GM19455 (cell line): Measurements from ENCODE around the gene SOX8.
"Not testable (repeated sequence)": the region's sequence is repeated elsewhere in the genome, so short reads cannot be mapped to it uniquely, and the experiment has no call there.

ENCODE experiments used
- ATAC-seq: cut with Tn5 transposase; IDR thresholded peaks from one replicate; pipeline ENCODE4 v1.9.1; 2021; ENCODE audit not compliant: unreplicated experiment

SOX8 gene

DNA sequence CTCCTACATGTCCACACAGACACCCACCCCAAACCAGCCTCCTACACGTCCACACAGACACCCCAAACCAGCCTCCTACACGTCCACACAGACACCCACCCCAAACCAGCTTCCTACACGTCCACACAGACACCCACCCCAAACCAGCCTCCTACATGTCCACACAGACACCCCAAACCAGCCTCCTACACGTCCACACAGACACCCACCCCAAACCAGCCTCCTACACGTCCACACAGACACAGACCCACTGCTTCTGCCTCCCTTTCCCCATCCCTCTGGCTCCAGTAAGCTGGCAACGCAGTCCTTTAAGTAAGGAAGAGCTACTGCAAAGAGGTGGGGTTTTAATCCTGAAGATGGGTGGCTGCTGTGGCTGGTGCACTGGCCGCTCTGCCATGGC is 27.8 kb upstream of the SOX8 start:
- not testable (repeated sequence) for ATAC-seq

DNA sequence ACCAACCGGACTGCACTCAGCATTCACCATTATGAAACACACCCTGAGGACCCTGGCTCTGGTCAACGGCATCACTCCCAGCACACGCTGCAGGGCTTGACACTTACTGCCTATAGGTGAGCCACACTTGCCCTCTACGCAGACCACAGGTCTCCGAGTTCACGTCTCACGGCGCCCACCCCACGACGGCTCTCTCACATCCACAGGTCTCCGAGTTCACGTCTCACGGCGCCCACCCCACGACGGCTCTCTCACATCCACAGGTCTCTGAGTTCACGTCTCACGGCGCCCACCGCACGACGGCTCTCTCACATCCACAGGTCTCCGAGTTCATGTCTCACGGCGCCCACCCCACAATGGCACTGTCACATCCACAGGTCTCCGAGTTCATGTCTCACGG is 25.8 kb upstream of the SOX8 start:
- ATAC-seq: not testable (repeated sequence)

DNA sequence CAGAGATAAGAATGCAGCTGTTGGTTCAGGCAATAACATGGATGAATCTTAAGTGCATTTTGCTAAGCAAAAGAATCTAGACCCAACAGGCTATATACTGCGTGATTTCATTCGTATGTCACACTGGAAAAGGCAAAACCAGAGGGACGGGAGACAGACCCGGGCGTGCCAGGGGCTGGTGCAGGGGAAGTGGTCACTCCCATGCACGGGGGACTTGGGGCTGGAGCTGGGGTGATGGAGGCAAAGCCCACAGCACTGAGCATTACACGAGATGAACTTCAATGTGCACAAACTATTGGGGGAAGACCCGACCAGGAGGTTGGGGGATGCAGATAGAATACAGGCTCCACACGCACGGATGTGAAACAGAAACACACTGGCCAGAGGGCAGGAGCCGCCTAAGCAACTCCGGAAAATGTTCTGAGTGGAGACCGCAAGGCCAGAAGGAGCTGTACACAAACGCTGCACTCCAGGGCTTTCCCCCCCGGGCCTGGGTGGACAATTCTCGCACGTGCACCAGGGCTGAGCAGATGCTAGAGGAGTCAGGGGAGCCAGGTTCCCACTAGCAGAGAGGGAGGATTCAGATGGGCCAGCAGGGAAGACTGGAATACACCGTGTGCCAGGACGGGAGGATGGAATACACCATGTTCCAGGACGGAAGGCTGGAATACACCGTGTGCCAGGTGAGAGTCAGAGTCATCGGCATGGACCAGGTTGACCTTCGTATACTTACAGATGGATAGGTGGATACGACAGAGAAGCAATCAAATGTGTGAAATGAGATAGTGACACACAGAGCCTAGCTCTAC is 22.1 kb upstream of the SOX8 start:
- ATAC-seq: no peak

DNA sequence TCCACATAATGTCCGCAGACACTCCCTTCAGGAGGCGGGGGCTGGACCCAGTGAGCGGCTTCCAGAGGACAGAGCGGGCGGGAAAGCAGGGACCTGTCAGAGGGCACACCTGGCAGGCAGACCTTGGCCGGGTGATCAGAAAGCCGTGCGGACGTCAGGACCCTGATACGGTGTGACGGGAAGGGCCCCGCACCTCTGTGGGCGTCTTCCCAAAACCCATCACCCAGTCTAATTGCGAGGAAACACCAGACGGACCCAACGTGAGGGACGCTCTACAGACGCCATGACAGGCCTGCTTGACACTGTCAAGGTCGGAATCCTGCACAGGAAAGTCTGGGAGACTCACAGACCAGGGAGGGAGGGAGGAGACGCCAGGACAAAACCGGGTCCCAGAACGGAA is 19.2 kb upstream of the SOX8 start:
- ATAC-seq: no peak

DNA sequence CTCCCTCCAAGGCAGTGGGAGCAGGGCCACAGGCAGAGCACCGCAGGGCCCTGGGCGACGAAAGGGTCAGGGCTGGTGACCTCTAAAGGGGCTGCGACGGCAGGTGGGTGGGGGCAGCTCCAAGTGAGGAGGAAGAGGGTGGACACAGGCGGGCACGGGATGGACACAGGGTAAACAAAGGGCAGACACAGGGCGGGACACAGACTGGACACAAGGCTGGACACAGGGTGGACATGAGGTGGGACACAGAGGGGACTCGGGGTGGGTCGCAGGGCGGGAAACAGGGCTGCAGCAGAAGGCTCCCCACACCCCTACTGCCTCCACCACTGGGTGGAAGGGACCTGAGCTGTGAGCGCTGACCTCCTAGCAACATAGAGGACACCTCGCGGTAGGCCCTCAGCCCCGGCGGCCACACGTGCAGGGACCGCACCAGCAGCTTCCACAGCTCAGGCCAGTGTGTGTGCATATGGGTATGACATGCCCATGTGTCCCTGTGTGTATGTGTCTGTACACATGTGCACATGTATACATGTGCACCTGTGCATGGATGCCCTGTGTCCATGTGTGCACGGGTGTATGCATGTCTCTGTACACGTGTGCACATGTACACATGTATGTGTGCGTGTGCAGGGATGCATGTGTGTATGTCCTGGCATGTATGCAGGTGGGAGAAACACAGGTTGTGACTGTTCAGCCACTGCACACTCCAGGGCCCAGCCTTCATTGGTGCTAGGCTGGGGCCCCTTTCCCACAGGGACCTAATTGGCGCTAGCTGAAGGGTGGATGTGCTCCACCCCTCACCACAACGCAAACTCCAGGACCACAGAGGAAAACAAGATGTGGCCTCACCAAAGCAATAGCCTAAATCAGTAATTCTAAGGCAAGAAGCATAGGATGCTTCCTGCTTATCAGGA is 18.4 kb upstream of the SOX8 start:
- ATAC-seq: no peak

DNA sequence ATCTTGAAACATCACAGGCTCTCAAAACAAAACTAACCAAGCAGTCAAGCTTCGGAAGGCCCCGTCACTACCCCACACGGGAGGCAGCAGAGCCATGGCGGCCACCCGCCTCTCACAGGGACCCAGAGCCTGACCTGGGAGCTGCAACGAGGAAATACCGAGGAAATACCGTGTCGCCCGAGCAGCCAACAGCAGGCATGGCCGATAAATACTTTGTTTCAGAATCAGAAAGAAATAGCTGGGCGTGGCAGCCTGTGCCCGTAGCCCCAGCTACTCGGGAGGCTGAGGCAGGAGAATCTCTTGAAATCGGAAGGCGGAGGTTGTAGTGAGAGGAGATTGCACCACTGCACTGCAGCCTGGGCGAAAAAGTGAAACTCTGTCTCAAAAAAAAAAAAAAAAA is 17.7 kb upstream of the SOX8 start:
- ATAC-seq: no peak

DNA sequence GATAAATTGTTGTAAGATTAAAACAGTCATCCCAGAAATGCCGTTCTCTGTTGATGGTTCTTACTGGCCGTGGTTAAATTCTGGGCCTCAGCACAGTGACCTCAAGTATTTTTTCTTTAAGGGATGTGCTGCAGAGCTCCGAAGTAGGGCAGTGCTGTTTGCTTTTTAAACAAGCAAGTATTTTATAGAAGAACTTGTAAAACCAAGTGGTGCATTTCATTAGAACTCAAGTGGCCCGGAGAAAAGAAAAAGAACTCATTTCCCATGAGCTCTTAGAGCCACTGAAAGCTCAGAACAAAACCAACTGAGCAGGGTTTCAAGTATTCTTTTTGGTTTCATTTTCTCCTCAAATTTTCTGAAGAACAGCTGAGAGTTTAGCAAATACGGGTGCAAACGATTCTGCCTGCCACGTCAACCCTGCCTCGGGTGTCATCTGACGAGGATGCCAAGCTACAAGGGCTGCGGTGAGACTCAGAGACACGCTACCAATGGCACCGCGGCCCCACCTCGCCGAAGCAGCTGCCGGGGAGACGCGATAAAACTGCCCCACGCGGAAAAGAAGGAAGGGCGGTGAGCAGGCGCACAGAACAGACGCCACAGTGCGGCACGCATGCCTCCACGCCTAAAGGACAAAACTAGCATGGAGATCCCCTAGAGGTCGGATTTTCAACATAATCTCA is 17.1 kb upstream of the SOX8 start:
- no peak for ATAC-seq

DNA sequence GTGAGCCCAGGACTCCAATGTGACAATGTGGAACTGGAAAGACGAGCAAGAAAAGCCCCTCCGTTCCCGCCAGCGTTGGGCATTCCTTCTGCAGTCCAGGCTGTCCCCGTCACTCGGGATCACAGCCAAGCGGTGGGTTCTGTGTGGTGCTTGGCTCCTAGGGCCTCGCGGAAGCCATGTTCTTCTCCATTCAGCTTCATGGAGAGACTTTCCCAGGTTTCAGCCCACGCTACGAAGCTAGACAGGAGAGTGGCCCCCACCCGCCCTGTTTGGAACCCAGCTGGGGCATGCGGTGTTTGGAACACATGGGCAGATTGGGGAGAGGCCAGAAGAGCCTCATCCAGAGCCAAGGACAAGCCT is 16.6 kb upstream of the SOX8 start:
- no peak for ATAC-seq

DNA sequence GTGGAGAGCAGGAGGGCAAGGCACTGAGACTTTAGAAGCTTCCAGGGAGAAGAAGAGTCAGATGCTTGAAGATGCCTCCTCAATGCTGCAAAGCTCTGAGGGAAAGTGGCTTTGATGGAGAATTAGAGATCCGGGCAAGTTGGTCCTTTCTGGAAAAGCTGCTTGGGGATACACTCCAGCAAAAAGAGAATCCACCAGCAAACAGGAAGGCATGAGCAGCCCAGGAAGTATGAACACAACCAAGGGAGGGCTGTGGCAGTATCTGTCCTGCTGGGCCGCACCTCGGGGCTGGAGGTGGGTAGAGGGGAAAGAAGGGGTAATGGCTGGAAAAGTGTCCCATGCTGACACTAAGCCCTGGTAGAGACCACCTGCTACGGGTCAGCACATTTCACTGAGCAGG is 16.1 kb upstream of the SOX8 start:
- no peak for ATAC-seq

DNA sequence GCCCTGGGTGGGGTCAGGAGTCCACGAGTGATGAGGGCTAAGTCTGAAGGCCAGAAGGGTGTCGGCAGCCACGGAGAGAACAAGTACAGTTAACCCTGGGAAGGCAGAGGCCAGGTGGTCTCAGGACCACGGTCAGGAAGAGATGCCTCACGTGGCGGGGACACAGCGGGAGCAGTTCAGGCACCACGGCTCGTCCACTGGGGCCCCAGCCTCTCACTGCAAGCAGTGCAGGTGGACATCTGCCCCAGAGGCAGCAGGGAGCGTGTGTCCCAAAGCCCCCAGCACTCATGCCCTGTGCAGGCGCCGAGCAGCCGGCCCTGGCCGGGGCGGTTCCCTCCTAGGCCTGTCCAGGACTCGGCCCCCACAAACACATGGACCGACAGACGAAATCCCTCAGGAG is 15.5 kb upstream of the SOX8 start:
- ATAC-seq: no peak

DNA sequence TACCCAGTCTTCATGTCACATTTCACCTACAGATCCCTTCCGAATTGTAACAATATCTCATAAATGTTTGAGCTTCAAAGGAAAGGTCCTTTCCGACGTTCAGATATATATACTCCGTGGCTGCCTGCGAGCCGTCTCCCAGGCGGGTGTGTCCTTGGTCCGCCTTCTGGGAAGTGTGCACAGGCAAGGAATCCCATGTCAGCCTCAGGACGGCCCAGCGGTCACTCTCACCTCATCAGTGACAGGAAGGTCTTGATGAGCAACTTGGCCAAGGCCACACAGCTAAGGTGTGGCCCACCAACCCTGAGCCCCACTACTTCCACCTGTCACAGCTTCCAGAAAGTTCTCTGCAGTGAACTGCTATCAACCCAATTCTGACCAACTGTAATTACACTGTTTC is 15.1 kb upstream of the SOX8 start:
- ATAC-seq: no peak

DNA sequence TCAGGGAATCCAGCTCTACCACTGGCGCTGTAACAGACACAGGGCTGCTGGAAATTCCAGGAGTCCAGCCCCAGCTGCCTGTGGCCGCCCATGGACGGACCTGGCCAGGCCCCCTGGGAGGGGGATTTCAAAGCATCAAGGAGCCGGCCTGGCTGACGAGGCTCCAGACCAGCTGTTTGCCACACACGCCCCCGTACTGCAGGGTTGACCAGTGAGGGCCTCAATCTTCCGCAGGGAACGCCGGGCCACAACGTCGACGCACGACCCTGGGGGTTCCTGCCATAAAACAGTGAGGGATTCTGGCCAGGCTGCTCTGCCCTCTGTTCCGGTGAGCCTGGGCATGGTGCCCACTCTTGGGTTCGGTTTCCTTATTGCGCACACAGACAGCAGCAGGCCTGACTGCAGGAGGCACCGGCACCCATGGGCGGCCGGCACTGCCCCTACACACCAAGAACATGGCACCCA is 14.5 kb upstream of the SOX8 start:
- ATAC-seq: no peak

DNA sequence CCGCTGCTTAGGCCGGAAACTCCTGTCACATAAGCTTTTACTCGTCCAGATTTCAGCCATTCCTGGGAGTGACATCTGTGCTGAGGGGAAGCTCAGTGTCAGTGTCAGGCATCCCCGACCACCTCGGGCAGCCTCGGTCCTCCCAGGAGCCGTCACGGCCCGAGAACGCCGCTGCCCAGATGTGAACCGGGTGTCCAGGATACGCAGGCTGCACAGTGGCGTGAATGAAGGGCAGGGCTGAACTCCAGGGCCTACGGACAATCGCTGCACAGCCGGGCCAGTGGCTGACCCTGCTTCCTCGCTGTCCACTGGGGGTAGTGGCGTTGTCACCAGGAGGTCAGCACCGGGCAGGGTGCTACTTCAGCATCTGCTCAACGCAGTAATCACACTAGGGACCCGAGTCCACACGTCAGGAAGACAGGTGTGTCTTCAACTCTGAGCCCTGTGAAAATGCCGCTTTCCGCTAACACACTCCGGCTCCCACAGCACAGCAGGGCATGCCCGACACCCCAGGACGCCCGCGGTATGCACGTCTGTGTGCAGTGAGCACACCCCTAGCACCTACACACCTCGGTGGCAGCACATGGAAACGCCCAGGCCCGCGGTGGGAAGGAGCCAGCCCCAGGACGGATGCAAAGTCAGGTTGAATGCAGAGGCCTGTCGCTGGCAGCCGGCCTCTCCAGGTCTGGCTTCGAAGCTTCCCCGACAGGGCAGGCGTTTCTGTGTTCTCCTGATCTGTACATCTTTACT is 13.8 kb upstream of the SOX8 start:
- ATAC-seq: no peak

DNA sequence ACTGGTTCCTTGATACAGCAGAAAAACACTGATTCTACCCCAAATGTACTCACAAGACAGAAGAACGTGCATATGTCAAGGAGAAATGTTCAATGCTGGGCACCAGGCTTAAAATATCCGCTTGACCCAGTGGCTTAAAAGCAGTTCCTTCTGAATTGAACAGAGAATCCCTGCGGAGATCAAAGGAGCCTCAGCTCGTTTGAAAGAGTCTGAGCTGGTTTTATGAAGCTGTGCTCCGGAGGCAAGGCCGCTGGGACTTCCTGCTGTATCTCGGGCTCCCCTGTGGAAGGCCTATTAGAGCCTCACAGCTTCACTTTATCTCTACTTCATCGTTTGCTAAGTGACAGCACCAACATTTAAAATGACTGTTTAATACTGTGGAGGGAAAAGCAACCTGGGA is 12.9 kb upstream of the SOX8 start:
- ATAC-seq: no peak

DNA sequence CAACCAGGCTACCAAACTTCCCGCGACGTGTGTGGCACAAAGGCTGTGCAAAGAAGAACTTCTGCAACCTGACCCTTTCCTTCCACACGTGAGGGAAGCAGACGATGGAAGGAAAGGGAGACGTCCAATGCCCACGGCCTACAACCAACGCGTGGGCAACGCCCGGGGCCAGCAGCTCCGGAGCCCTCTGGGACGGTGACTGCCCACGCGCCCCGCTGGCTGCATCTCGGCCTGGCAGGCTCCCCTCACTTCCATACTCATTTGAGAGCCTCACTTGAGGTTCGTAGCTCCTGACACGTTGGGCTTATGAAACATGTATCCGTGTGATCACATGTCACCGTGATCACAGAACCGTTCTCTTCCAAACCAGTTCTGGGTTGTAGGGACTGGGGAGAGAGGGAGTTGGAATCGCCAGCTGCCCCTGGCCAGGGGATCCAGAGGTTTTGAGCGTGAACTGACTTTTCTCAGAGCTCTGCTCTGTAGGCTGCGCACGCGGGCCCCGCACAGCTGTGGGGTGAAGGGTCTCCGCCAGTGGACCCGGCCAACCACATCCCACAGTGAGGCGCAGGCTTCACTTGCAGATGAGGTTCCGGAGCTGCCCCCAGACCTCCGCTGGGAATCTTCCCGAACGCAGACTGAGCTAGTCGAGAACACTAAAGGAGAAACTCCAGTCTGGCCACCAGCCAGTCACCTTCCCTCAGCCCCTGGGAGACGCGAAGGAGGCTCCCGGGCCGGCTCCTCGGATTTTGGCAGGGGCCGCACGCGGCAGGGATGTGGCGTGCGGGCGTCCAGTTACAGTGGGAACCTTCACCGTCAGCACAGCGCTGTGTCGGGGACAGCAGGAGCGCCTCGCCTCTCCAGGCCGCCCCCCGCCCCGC is 11.8 kb upstream of the SOX8 start:
- peak; percentile 18 for ATAC-seq

DNA sequence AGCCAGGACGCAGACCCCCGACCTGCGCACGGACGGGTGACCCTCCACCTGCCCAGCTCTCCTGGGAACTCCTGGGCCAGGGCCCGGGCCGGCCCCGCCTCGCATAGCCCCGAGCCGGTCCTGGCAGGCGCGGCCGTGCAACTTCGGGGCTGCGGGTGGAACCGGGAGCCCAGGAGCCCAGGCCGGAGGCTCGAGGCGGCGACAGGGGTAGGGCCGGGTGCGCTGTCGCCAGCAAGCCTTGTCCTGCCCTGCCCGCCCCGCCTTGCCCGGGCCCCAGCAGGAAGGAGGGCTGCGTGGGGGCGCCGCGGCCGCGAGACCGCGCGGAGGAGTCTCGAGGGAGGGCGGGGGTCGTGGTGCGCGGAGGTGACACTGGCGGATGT is 11.2 kb upstream of the SOX8 start:
- ATAC-seq: peak; percentile 39

DNA sequence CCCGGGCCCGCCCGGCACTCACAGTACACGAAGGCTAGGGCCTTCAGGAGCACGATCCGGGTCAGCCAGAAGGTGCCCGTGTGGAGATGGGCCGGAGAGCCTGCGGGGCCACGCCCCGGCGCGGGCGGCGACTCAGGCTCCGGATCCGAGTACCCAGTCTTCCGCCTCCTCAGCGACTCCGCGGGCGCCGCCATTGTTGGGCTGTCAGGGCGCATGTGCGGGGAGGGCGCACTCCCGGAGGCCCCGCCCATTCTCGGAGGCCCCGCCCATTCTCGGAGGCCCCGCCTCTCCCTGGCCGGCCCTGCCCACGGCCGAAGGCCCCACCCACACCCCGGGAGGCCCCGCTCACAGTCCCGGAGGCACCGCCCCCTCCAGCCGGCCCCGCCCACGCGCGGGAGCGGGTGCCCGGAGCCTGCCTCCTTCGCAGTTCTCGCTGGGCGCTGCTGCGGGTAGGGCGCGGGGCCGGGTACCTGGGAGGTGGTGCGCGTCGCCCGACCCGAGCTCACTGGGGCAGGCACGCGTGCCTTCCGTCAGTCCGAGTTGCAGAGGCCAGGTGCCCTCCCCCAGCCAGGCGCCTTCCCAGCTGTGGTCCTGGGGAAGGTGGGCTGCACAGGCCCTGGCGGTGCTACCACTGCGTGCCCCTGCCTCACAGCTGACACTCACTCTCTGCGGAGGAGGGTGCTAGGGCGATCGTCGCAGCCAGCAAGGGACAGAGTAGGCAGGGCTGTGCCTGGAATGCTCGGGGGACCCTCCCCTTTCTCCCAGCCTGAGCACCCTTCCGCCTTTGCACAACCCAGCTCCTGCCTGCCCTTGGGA is 10.6 kb upstream of the SOX8 start, which contains the start of gene LMF1:
Gene LMF1, minus strand, starts transcription at position 219 of the 816 bp plus-strand sequence. Its CDS starts 4 bp downstream, at position 215.
- peak; percentile 71 for ATAC-seq

DNA sequence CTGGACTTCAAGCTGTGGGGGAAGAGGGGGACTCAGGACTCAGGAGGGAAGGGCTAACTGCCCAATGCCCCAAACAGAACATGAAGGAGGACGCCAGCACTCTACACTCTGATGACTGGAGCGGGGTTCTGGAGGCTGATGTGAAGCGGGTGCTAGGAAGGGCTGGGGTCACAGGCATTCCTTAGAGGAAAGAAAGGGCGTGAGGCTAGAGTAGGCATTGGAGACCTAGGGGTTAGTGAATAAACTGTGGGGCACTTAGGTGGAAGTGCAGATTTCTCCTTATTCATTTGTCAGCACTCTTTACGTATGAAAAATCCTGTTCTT is 10.0 kb upstream of the SOX8 start:
- no peak for ATAC-seq

DNA sequence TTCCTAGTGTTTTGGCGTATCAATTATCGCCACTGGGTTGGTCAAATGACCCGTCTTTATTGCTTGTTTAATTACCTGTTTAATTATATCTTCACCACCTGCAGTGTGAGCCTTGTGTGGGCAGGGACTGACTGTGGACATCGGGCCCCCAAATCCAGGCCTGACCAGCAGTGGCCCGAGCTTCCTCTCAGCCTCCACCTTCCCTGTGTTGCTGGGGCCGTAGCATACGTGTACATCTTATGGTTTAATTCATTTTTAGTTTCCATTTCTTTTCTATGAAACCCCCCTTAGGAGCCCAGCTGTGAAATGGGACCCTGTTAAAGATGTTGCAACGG is 9.6 kb upstream of the SOX8 start:
- ATAC-seq: no peak
